T-helper 9 cell (primary cell): Measurements from ENCODE around the gene PARVA.

ENCODE experiments used
- DNase-seq: peaks from one replicate; pipeline ENCODE4 v3.0.0-alpha.2; 2020

PARVA gene

DNA sequence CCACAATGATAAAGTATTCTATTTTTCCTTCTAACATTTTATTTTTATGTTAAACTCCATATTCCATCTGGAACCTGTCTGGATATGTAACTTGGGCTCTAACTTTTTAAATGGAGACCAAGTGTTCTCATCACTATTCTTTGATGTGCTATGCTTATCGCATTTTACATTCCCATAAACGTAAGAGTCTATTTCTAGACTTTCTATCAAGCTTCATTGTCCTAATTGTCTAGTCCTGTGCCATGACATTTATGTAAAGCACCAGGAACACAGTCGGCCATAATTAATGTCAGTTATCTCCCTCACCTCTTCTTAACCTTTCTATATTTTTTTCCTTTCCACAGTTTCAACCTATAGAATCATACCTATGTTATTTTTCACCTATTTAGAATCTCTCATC lies 183.0 kb downstream of the PARVA start:
- no peak for DNase-seq

GRCh38 chr11:12560861-12561260 lies 183.5 kb downstream of the PARVA start:
- no peak for DNase-seq

- DNase-seq: no peak
Observed at GRCh38 chr11:12564012-12564411, 186.6 kb downstream of the PARVA start.

DNA sequence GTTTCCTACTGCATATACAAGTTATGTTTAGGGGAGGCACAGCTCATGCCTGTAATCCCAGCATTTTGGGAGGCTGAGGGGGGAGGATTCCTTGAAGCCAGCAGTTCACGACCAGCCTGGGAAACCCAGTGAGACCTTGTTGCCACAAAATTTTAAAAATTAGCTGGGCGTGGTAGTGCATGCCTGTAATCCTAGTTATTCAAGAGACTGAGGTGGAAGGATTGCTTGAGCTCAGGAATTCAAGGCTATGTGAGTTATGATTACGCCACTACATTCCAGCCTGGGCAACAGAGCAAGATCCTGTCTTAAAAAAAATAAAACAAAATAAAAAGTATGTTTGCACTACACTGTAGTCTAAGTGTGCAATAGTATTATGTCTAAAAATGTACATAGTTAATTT lies 188.0 kb downstream of the PARVA start:
- no peak for DNase-seq

- DNase-seq: no peak
Observed at GRCh38 chr11:12567746-12568460, 190.5 kb downstream of the PARVA start.

GRCh38 chr11:12569499-12570425 lies 192.4 kb downstream of the PARVA start:
- no peak for DNase-seq

- DNase-seq: no peak
Observed at GRCh38 chr11:12573707-12574485, 196.5 kb downstream of the PARVA start.

GRCh38 chr11:12577725-12578644 lies 200.6 kb downstream of the PARVA start:
- no peak for DNase-seq

- no peak for DNase-seq
Observed at GRCh38 chr11:12581416-12581815, 204.0 kb downstream of the PARVA start.

DNA sequence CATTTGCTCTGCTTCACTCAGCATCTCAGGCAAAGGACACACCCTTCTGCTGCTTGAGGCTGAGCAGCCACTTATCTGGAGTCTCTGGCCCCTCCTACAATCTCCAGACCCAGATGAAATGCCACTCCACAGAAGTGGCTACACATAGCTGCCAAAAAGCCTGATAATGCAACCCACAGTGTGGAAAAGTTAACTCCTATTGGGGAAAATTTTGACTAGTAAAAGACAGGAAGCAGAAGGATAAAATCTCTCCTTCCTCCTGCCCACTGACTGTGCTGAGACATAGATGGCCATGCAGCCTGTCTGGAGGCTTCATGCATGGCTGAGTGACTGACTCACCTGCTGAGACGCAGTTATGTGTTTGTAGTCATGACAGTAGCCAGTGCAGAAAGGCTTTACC lies 204.6 kb downstream of the PARVA start:
- no peak for DNase-seq
